Brain microvascular endothelial cell (primary cell): ENCODE data around the gene STC2.

Experiments
- DNase-seq: peaks from one replicate; pipeline ENCODE4 v3.0.0-alpha.2; 2020
- H3K27ac ChIP-seq: fragments of 250-450 bp; sonication (Bioruptor Pico); 2 replicates; pipeline ENCODE4 v1.5.1; 2020; ENCODE audit warnings: mild to moderate bottlenecking, moderate library complexity
- H3K27me3 ChIP-seq: fragments of 250-450 bp; sonication (Bioruptor Pico); replicated peaks from 2 replicates; pipeline ENCODE4 v1.5.1; 2020; ENCODE audit warnings: mild to moderate bottlenecking
- H3K36me3 ChIP-seq: fragments of 250-450 bp; sonication (Bioruptor Pico); replicated peaks from 2 replicates; pipeline ENCODE4 v1.5.1; 2020; ENCODE audit warnings: mild to moderate bottlenecking
- H3K4me3 ChIP-seq: 2 replicates; pipeline ENCODE4 v1.5.1; 2011; ENCODE audit warnings: low read depth, mild to moderate bottlenecking, control low read depth, low read length, moderate library complexity
- CTCF ChIP-seq: IDR thresholded peaks from 2 replicates; pipeline ENCODE4 v1.5.1; 2011; ENCODE audit warnings: low read depth, mild to moderate bottlenecking, moderate library complexity, low read length, control low read depth, inconsistent platforms; ENCODE audit errors: missing control alignments
- in situ Hi-C: cut with HindIII; loops from 2 replicates; pipeline ENCODE4 v1.10.0; 2017; ENCODE audit warnings: low sequenced_read_pairs, low pct_ligation_motif_present

Gene STC2

GRCh38 chr5:173271419-173271818 is 56.8 kb downstream of the STC2 start:
- DNase-seq: no peak
- Histone ChIP-seq H3K27me3 (no peaks in the 10 kb centered on the region), H3K36me3 (no peaks in the 10 kb centered on the region), H3K27ac (no peak overlapping the region), H3K4me3 (no peak overlapping the region)
- in situ Hi-C loops: no loop called here
- TF ChIP-seq CTCF: no peak

GRCh38 chr5:173268750-173269432 is 59.3 kb downstream of the STC2 start:
- no peak for DNase-seq
- Histone ChIP-seq H3K4me3 (no peak overlapping the region), H3K36me3 (no peaks in the 10 kb centered on the region), H3K27me3 (peaks cover 5% of the 10 kb centered on the region), H3K27ac (no peak overlapping the region)
- no peak for TF ChIP-seq CTCF
- in situ Hi-C loops: no loop called here

GRCh38 chr5:173265433-173265832 is 62.8 kb downstream of the STC2 start:
- in situ Hi-C loops: no loop called here
- no peak for DNase-seq
- Histone ChIP-seq H3K27ac (no peak overlapping the region), H3K27me3 (peaks cover 10% of the 10 kb centered on the region), H3K4me3 (no peak overlapping the region), H3K36me3 (no peaks in the 10 kb centered on the region)
- TF ChIP-seq CTCF: no peak
